Fibroblast of villous mesenchyme (primary cell): ENCODE results near the gene TOX4. TPM values are rescaled to one million over a fixed set of nuclear protein-coding genes. Genes with fewer than 3 reads are reported as not detected.
"Not testable (repeated sequence)": the region's sequence is repeated elsewhere in the genome, so short reads cannot be mapped to it uniquely, and the experiment has no call there.

ENCODE experiments used
- DNase-seq: peaks from one replicate; pipeline ENCODE4 v3.0.0-alpha.2; 2010; ENCODE audit warnings: low read depth
- H3K4me3 ChIP-seq: 2 replicates; pipeline ENCODE4 v1.5.1; 2011; ENCODE audit warnings: low read depth, mild to moderate bottlenecking, low read length
- CTCF ChIP-seq: IDR thresholded peaks from 2 replicates; pipeline ENCODE4 v1.5.1; 2012; ENCODE audit warnings: low read depth, mild to moderate bottlenecking, low read length; ENCODE audit not compliant: insufficient read depth
- small RNA-seq: library from RNA; depleted of rRNA; stranded (forward); fragments of <200 nt; gene quantifications from one replicate; pipeline ENCODE3, GENCODE V24; 2012
- total RNA-seq: library from RNA; depleted of rRNA; stranded (reverse); fragments of >200 nt; gene quantifications from 2 replicates; pipeline ENCODE4 v1.2.3, GENCODE V29; 2012

Gene TOX4
- total RNA-seq, 1 donor, result 39.3 TPM

- no peak overlapping the region for H3K4me3 ChIP-seq
- DNase-seq, result no peak
- TF ChIP-seq CTCF, result no peak
These were observed 66.5 kb downstream of the TOX4 start for GRCh38 chr14:21543521-21543960.

DNA sequence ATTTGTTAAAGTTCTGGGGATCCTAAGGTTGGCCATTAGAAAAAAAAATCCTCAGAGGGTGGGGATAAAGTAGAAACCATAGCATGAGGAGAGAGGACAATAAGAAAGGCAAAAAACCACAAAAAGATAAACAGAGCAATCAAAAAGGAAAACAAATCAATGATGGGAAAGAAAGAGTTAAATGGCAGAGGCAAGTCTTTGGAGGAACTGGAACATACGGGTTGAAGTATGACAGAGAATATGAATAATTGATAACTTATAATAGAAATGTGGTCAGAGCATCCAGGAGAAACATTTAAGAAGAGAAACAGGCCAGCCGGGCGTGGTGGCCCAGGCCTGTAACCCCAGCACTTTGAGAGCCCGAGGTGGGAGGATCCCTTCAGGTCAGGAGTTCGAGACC is 67.0 kb downstream of the TOX4 start:
- no peak overlapping the region for H3K4me3 ChIP-seq
- no peak for TF ChIP-seq CTCF
- no peak for DNase-seq

DNA sequence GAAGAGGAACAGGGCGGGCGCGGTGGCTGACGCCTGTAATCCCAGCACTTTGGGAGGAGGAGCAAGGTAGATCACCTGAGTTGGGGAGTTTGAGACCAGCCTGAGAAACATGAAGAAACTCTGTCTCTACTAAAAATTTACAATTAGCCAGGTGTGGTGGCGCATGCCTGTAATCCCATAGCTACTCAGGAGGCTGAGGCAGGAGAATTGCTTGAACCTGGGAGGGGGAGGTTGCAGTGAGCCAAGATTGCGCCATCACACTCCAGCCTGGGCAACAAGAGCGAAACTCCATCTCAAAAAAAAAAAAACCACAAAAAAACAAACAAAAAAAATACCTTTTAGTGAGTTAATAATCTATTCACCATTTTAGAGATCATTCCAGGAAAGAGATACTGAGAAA is 67.6 kb downstream of the TOX4 start:
- not testable (repeated sequence) for DNase-seq, H3K4me3 ChIP-seq

Small RNAs within 50 kb of the gene (small RNA-seq; reads per million reads assigned to genes)
- not detected for gene RN7SL650P

Other genes starting within 250 kb of the TOX4 start
- 551 and 671 TPM in 2 replicates for gene HNRNPC, start 207.8 kb upstream of the TOX4 start, total RNA-seq
- gene RPGRIP1, start 197.1 kb upstream of the TOX4 start, total RNA-seq, result under 0.01 TPM in 1 of 2 replicates, not detected in the other
- gene SUPT16H, start 93.2 kb upstream of the TOX4 start, total RNA-seq, result 65.7 and 87.7 TPM in 2 replicates
- gene CHD8, start 21.1 kb upstream of the TOX4 start, total RNA-seq, result 59.3 and 85.1 TPM in 2 replicates
- 22.9 and 41.0 TPM in 2 replicates for gene RAB2B, start 236 bp upstream of the TOX4 start, total RNA-seq
- 35.1 and 51.8 TPM in 2 replicates for gene METTL3, start 34.1 kb downstream of the TOX4 start, total RNA-seq
- gene SALL2, start 49.2 kb downstream of the TOX4 start, total RNA-seq, result 3.2 and 3.9 TPM in 2 replicates
- gene OR10G3, start 102.9 kb downstream of the TOX4 start, total RNA-seq, result not detected in 2 replicates
- gene OR10G2, start 157.7 kb downstream of the TOX4 start, total RNA-seq, result not detected in 2 replicates
- gene OR4E2, start 176.6 kb downstream of the TOX4 start, total RNA-seq, result not detected in 2 replicates
- not detected in 2 replicates for gene OR4E1, start 196.6 kb downstream of the TOX4 start, total RNA-seq